GM12801 (cell line): ENCODE data around the gene CACNA1B.

Experiments
- TF ChIP-seq, protein P1 (sequence below): IDR thresholded peaks from one replicate; pipeline ENCODE4 v1.5.1; 2011; ENCODE audit warnings: control low read depth; ENCODE audit not compliant: insufficient read length; ENCODE audit errors: extremely low read depth

The CACNA1B gene

DNA sequence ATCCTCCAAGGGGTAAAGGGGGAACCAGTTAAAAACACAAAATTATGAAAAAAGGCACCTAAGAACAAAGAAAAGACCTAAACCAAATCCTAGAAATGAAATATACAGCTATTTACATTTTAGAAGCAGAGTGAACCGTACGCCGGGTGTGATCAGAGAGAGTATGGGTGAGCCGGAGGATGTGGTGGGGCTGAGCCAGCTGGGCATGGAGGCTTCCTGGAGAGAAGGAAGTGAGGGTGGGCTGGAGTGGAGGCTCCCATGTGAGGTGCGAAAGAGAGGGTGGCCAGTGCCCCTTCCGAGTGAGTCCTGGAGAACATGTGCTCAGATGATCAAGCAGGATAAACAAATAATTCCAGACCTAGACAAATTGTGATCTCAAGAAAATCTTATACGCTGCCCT, 111.6 kb downstream of the CACNA1B start:
- TF ChIP-seq, protein P1, sequence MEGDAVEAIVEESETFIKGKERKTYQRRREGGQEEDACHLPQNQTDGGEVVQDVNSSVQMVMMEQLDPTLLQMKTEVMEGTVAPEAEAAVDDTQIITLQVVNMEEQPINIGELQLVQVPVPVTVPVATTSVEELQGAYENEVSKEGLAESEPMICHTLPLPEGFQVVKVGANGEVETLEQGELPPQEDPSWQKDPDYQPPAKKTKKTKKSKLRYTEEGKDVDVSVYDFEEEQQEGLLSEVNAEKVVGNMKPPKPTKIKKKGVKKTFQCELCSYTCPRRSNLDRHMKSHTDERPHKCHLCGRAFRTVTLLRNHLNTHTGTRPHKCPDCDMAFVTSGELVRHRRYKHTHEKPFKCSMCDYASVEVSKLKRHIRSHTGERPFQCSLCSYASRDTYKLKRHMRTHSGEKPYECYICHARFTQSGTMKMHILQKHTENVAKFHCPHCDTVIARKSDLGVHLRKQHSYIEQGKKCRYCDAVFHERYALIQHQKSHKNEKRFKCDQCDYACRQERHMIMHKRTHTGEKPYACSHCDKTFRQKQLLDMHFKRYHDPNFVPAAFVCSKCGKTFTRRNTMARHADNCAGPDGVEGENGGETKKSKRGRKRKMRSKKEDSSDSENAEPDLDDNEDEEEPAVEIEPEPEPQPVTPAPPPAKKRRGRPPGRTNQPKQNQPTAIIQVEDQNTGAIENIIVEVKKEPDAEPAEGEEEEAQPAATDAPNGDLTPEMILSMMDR: no peak

- TF ChIP-seq, protein P1: no peak
These were observed 112.6 kb downstream of the CACNA1B start for GRCh38 chr9:137989999-137990715.

GRCh38 chr9:138003485-138004190, 126.1 kb downstream of the CACNA1B start:
- TF ChIP-seq, protein P1: no peak

DNA sequence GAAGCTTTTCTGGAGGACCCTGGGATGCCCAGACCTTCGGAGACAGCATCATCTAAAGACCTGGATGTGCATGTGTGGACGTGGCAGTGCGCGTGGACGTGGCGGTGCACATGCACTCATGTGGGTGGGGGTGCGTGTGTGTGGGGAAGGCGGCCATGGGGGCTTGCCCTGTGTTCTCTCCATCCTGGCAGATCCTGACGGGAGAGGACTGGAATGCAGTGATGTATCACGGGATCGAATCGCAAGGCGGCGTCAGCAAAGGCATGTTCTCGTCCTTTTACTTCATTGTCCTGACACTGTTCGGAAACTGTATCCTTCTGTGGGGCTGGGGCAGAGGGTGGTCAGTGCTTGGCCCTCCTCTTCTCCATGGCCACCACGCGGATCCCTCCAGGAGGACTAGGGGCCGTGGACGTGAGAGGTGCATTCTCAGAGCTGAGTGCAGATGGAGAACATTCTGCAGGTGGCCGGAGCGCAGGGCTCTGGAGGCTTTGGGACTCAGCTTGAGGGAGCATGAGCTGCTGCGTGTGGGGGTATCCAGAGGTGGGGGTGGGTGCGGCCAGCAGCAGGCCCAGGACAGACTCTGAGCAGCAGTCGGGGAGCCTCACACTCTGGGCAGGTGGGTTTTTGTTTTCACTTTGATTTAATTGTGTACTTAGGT, 129.1 kb downstream of the CACNA1B start:
- TF ChIP-seq, protein P1: no peak

GRCh38 chr9:138007566-138007917, 130.0 kb downstream of the CACNA1B start:
- TF ChIP-seq, protein P1: no peak

DNA sequence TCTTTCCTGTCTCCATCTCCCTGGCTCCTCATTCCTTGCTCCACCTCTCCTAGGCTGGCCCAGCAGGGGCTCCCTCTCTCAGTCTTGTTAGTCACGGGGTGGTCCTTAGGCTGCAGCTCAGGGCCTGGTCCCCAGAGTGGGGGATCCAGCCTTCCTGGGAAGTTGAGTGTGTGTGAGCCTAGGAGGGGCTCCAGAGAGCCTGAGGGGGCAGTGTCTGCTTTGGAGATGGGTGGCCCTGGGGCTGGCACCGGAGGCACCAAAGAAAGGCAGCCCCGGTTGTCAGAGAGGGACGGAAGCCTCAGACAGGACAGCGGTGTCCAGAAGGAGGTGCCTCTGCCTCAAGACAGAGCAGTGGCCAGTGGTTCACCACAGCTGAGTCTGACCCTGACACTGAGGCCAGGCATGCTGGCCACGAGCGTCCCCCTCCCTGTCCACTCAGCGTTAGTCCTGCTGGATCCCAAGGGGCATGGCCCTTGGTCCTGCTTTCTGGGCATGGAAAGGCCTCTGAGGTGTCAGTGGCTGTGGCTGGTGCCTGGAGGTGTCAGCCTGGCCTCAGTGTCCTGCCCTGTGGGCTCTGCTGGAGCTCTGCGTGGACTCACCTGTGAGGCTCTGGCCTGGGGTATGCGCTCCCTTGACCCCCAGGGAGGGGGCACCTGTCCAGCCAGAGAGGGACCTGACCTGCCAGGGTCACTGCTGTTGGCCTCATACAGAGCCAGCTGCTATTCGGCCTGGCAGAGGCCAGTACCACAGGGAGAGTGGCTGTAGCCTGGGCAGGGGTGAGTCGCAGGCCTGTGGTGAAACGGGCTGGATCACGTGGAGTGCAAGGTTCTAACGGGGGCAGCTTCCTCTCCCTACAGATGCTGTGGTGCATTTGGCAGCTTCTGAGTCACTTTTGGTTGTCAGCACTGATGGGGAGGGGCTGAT, 130.6 kb downstream of the CACNA1B start:
- TF ChIP-seq, protein P1: no peak
